GM23338 (cell line): ENCODE results near the gene SLC35F1. TPM values are rescaled to one million over a fixed set of nuclear protein-coding genes. Genes with fewer than 3 reads are reported as not detected.

Experiments
- ATAC-seq: fragments of 200-7000 bp; cut with Tn5 transposase; 3 replicates; pipeline ENCODE4 v1.9.1; 2020
- DNase-seq: peaks from one replicate; pipeline ENCODE4 v3.0.0-alpha.2; 2015; ENCODE audit warnings: low spot score
- H2AFZ ChIP-seq: fragments of 200-600 bp; sonication (generic); 2 replicates; pipeline ENCODE4 v1.8.0; 2016; ENCODE audit warnings: antibody characterized with exemption, mild to moderate bottlenecking, moderate library complexity
- H3F3A ChIP-seq: fragments of 200-600 bp; sonication (generic); replicated peaks from 2 replicates; pipeline ENCODE4 v1.8.0; 2017; ENCODE audit warnings: antibody characterized with exemption, mixed run types, low read depth
- H3K27ac ChIP-seq: fragments of 200-600 bp; sonication (generic); 2 replicates; pipeline ENCODE4 v1.6.1; 2016; ENCODE audit warnings: low read depth
- H3K27me3 ChIP-seq: fragments of 200-600 bp; sonication (generic); 2 replicates; pipeline ENCODE4 v1.8.0; 2016; ENCODE audit warnings: mild to moderate bottlenecking, mixed run types, moderate library complexity; ENCODE audit not compliant: insufficient read depth
- H3K36me3 ChIP-seq: fragments of 200-600 bp; sonication (generic); 2 replicates; pipeline ENCODE4 v1.8.0; 2016; ENCODE audit warnings: mild to moderate bottlenecking; ENCODE audit not compliant: insufficient read depth
- H3K4me1 ChIP-seq: fragments of 200-600 bp; sonication (generic); 2 replicates; pipeline ENCODE4 v1.8.0; 2016; ENCODE audit warnings: mild to moderate bottlenecking, moderate library complexity; ENCODE audit not compliant: insufficient read depth
- H3K4me2 ChIP-seq: fragments of 200-600 bp; sonication (generic); 2 replicates; pipeline ENCODE4 v1.7.1; 2017; ENCODE audit warnings: mixed run types
- H3K4me3 ChIP-seq: fragments of 200-600 bp; sonication (generic); 2 replicates; pipeline ENCODE4 v1.6.1; 2016; ENCODE audit warnings: mixed run types
- H3K79me2 ChIP-seq: fragments of 200-600 bp; sonication (generic); replicated peaks from 2 replicates; pipeline ENCODE4 v1.8.0; 2017; ENCODE audit warnings: mild to moderate bottlenecking; ENCODE audit not compliant: insufficient read depth
- H3K9me2 ChIP-seq: fragments of 200-600 bp; sonication (generic); 2 replicates; pipeline ENCODE4 v1.8.0; 2017; ENCODE audit not compliant: insufficient read depth
- H4K20me1 ChIP-seq: fragments of 200-600 bp; sonication (generic); replicated peaks from 2 replicates; pipeline ENCODE4 v1.8.0; 2017; ENCODE audit warnings: mild to moderate bottlenecking; ENCODE audit not compliant: insufficient read depth
- H3K27ac Mint-ChIP-seq: 2 replicates; pipeline ENCODE4 v1.8.0; 2020; ENCODE audit warnings: inconsistent platforms, mild to moderate bottlenecking, moderate library complexity, mixed read lengths
- H3K27me3 Mint-ChIP-seq: 3 replicates; pipeline ENCODE4 v1.8.0; 2022; ENCODE audit warnings: low read depth, mild to moderate bottlenecking, moderate library complexity, mixed read lengths, inconsistent platforms; ENCODE audit not compliant: insufficient read depth, poor library complexity
- H3K36me3 Mint-ChIP-seq: 3 replicates; pipeline ENCODE4 v1.8.0; 2021; ENCODE audit warnings: low read depth, mild to moderate bottlenecking, inconsistent platforms, moderate library complexity, mixed read lengths
- H3K4me1 Mint-ChIP-seq: 3 replicates; pipeline ENCODE4 v1.8.0; 2020; ENCODE audit warnings: mild to moderate bottlenecking, inconsistent platforms, mixed read lengths
- H3K4me3 Mint-ChIP-seq: 3 replicates; pipeline ENCODE4 v1.8.0; 2021; ENCODE audit warnings: moderate library complexity, mild to moderate bottlenecking, inconsistent platforms, mixed read lengths
- H3K9me3 Mint-ChIP-seq: 3 replicates; pipeline ENCODE4 v1.8.0; 2020; ENCODE audit warnings: moderate library complexity, mild to moderate bottlenecking, inconsistent platforms, mixed read lengths
- EZH2 ChIP-seq: fragments of 200-600 bp; sonication (generic); IDR thresholded peaks from one replicate; pipeline ENCODE4 v1.8.0; 2017; ENCODE audit warnings: antibody characterized with exemption, mild to moderate bottlenecking, low read depth; ENCODE audit not compliant: unreplicated experiment
- EZH2phosphoT487 ChIP-seq: fragments of 200-600 bp; sonication (generic); IDR thresholded peaks from one replicate; pipeline ENCODE4 v1.8.1; 2018; ENCODE audit warnings: antibody characterized with exemption; ENCODE audit not compliant: unreplicated experiment
- JUNB ChIP-seq: IDR thresholded peaks from one replicate; pipeline ENCODE4 v1.6.1; 2016; ENCODE audit warnings: antibody characterized with exemption; ENCODE audit not compliant: unreplicated experiment
- NANOG ChIP-seq: IDR thresholded peaks from 2 replicates; pipeline ENCODE4 v1.6.1; 2016; ENCODE audit warnings: antibody characterized with exemption, borderline replicate concordance
- REST ChIP-seq: IDR thresholded peaks from one replicate; pipeline ENCODE4 v1.6.1; 2018; ENCODE audit warnings: antibody characterized with exemption; ENCODE audit not compliant: unreplicated experiment
- polyA plus RNA-seq: library from polyadenylated mRNA; unstranded; fragments of >200 nt; fragmentation: Nextera tagmentation; extraction: Ambion mirVana; gene quantifications from 2 replicates; pipeline ENCODE4 v1.2.1, GENCODE V29; 2016
- total RNA-seq: library from RNA; depleted of rRNA; stranded (reverse); fragments of >200 nt; shearing (Covaris generic); gene quantifications from 2 replicates; pipeline ENCODE4 v1.2.3, GENCODE V29; 2014

The SLC35F1 gene
- total and polyA plus RNA-seq, 2 experiments from 2014 or later: 3.0 to 10.3 TPM

DNA sequence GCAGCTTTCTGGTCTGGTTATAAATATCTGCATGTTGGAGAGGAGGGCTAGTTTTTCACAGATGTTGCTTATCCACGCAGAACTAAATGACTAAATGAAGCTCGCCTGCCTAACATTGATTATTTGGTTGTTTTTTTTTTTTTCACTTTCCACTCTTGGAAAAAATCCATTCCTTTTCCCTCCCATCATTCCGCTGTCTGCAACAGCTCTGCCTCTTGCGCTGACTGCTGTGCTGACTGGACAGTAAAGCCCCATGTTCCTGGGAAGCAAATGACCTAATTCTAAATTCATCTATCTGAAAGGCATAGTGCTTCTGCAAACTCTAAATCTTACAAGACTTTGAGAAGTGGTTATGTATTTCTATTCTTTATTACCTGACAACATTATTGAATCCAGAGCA lies 385.5 kb downstream of the SLC35F1 start:
- no peak overlapping the region for H3K27ac Mint-ChIP-seq
- peaks cover 6% of the 10 kb centered on the region; the same call in 2 of the 3 replicates for H3K36me3 Mint-ChIP-seq
- no peak overlapping the region for H3K4me3 ChIP-seq

DNA sequence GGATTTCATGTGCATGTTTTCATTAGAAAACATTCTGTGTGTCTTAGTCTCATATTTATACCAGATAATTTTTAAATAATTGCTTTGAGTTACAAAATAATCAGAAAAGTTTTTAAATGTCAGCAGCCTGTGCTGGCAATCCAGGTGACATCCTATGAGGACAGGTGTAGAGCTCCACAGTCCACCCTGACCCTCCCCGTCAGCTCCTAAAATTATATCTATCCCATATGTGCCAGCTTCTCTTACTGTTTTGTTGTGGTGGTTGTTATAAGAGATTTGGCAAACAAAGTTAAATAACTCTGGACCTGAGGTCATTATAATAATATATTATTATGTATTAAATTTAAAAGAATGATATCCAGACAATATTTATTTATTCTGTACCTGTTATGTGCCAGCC lies 387.8 kb downstream of the SLC35F1 start:
- Histone ChIP-seq H3K4me2 (no peak overlapping the region), H3K4me3 (no peak overlapping the region), H4K20me1 (no peaks in the 10 kb centered on the region), H3K9me2 (0 out of 2 replicates have a peak, but pooled peaks cover 3% of the 10 kb centered on the region), H3K4me1 (no peaks in the 10 kb centered on the region), H3K36me3 (no peaks in the 10 kb centered on the region), H3K27me3 (no peaks in the 10 kb centered on the region), H3F3A (no peaks in the 10 kb centered on the region), H3K79me2 (no peaks in the 10 kb centered on the region), H3K27ac (no peak overlapping the region), H2AFZ (no peak overlapping the region)
- no peak overlapping the region for H3K4me3 Mint-ChIP-seq
- no peak for ATAC-seq
- no peak overlapping the region for H3K27ac Mint-ChIP-seq
- no peaks in the 10 kb centered on the region for H3K9me3 Mint-ChIP-seq
- DNase-seq: no peak
- peaks cover 10% of the 10 kb centered on the region; the same call in 2 of the 3 replicates for H3K4me1 Mint-ChIP-seq
- no peaks in the 10 kb centered on the region for H3K36me3 Mint-ChIP-seq
- H3K27me3 Mint-ChIP-seq: no peaks in the 10 kb centered on the region
- TF ChIP-seq NANOG (no peak), EZH2 (no peak), REST (no peak), EZH2phosphoT487 (no peak)

More for the DNA sequence above, 385.5 kb downstream of the SLC35F1 start:
- Histone ChIP-seq H2AFZ (no peak overlapping the region), H3K36me3 (no peaks in the 10 kb centered on the region), H3K27ac (no peak overlapping the region), H3K4me1 (peaks cover 13% of the 10 kb centered on the region), H3K79me2 (no peaks in the 10 kb centered on the region), H3K9me2 (0 out of 2 replicates have a peak, but pooled peaks cover 3% of the 10 kb centered on the region), H4K20me1 (no peaks in the 10 kb centered on the region), H3F3A (no peaks in the 10 kb centered on the region), H3K4me2 (no peak overlapping the region), H3K27me3 (no peaks in the 10 kb centered on the region)
- TF ChIP-seq JUNB (no peak), REST (no peak)
- ATAC-seq: no peak
- Mint-ChIP-seq H3K4me1 (peaks cover 10% of the 10 kb centered on the region), H3K4me3 (no peak overlapping the region), H3K27me3 (no peaks in the 10 kb centered on the region), H3K9me3 (peaks cover 3% of the 10 kb centered on the region; the same call in 1 of the 3 replicates)
- no peak for DNase-seq
